ENCODE data around the gene ZBTB16. TPM values are rescaled to one million over a fixed set of nuclear protein-coding genes. Genes with fewer than 3 reads are reported as not detected.

ZBTB16 gene
- polyA plus RNA-seq, 1 donor (not counting 4 experiments of a cell fraction or from before 2014, with no cell fraction given), result 0.18 TPM

DNA sequence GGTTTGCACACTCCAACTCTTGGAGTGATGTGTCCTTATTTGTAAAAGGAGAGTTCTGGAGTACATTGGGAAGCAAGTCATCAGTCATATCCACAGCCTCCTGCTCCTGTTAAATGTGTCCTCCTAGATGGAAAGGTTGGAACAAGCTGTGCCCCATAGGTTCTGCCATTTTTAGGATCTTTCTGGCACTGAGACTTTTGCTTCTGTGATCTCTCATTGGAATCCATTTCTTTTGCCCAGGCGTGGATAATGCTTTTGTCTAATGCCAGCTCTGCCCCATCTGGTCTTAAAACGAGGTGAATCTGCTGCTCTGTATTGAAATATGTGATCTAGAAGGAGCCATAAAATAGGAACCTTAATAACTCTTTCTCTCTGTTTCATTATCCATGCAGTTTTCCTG lies 66.4 kb downstream of the ZBTB16 start:
- Histone ChIP-seq H3K9me3 (ENCODE audit: control insufficient read depth, low read depth, low read length) (no peaks in the 10 kb centered on the region), H2AFZ (ENCODE audit: control insufficient read depth, low read length) (no peak overlapping the region), H3K27me3 (ENCODE audit: control insufficient read depth, extremely low read depth, insufficient read depth, low read length) (peaks cover 20% of the 10 kb centered on the region), H3K36me3 (ENCODE audit: control insufficient read depth in 2 of 2, extremely low read depth in 1 of 2, insufficient read depth in 2 of 2, low read length in 2 of 2) (no peaks in the 10 kb centered on the region), H3K79me2 (ENCODE audit: control insufficient read depth, insufficient read depth, low read length) (no peaks in the 10 kb centered on the region), H3K4me3 (ENCODE audit: control insufficient read depth in 2 of 3, extremely low read depth in 1 of 3, insufficient read depth in 2 of 3, low read depth in 1 of 3, low read length in 3 of 3) (no peak overlapping the region), H3K4me1 (ENCODE audit: control insufficient read depth, extremely low read depth, insufficient read depth, low read length) (no peaks in the 10 kb centered on the region), H4K20me1 (ENCODE audit: control insufficient read depth, extremely low read depth, insufficient read depth, low read length) (no peaks in the 10 kb centered on the region), H3K27ac (ENCODE audit: control insufficient read depth, insufficient read depth, low read length) (no peak overlapping the region), H3K4me2 (ENCODE audit: control insufficient read depth, extremely low read depth, insufficient read depth, low read depth, low read length) (no peak overlapping the region), H3K9me1 (ENCODE audit: control insufficient read depth, extremely low read depth, insufficient read depth, low read length) (no peaks in the 10 kb centered on the region), H3K9ac (ENCODE audit: control insufficient read depth, extremely low read depth, insufficient read depth, low read length) (no peak overlapping the region)
- TF ChIP-seq EZH2 (IDR thresholded peaks at IDR 0.05; ENCODE audit: low read length), result no peak
- TF ChIP-seq, protein P1, sequence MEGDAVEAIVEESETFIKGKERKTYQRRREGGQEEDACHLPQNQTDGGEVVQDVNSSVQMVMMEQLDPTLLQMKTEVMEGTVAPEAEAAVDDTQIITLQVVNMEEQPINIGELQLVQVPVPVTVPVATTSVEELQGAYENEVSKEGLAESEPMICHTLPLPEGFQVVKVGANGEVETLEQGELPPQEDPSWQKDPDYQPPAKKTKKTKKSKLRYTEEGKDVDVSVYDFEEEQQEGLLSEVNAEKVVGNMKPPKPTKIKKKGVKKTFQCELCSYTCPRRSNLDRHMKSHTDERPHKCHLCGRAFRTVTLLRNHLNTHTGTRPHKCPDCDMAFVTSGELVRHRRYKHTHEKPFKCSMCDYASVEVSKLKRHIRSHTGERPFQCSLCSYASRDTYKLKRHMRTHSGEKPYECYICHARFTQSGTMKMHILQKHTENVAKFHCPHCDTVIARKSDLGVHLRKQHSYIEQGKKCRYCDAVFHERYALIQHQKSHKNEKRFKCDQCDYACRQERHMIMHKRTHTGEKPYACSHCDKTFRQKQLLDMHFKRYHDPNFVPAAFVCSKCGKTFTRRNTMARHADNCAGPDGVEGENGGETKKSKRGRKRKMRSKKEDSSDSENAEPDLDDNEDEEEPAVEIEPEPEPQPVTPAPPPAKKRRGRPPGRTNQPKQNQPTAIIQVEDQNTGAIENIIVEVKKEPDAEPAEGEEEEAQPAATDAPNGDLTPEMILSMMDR (optimal IDR thresholded peaks at IDR 0.05 in 1 of 3, IDR thresholded peaks at IDR 0.05 in 1 of 3, conservative IDR thresholded peaks at IDR 0.05 in 1 of 3; ENCODE audit: extremely low read depth in 1 of 3, insufficient read depth in 2 of 3, low read length in 3 of 3), result no peak
- DNase-seq (ENCODE audit: low read depth, low spot score) (no peak), FAIRE-seq (no peak)
- dilution Hi-C loops (cut with MboI; ENCODE audit: extremely low pct_ligation_motif_present, low sequenced_read_pairs), result no loop called here

DNA sequence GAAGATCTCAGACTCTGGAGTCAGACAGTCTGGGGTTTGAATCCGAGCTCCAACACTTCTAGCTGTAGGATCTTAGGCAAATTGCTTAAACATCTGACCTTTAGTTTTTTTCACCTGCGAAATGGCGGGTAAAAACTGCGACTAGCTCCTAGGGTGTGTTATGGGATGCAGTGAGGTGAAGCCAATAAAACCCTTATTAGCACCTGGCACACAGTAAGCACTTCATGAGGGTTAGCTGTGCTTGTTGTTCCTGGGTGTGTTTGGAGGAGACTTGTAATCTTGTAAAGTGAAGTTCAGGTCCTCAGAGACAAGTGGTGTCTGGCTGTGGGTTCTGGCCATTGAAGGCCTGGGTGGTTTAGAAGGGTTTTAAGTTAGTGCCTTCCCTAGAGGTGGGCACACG lies 68.9 kb downstream of the ZBTB16 start:
- no peaks in the 10 kb centered on the region for H3K9me3 ChIP-seq (ENCODE audit: control insufficient read depth, low read depth, low read length)
- peaks cover 27% of the 10 kb centered on the region for H3K27me3 ChIP-seq (ENCODE audit: control insufficient read depth, extremely low read depth, insufficient read depth, low read length)
- TF ChIP-seq EZH2 (IDR thresholded peaks at IDR 0.05; ENCODE audit: low read length), result no peak
- TF ChIP-seq, protein P1 (optimal IDR thresholded peaks at IDR 0.05 in 1 of 3, IDR thresholded peaks at IDR 0.05 in 1 of 3, conservative IDR thresholded peaks at IDR 0.05 in 1 of 3; ENCODE audit: extremely low read depth in 1 of 3, insufficient read depth in 2 of 3, low read length in 3 of 3), result no peak
- no peak overlapping the region for H3K4me2 ChIP-seq (ENCODE audit: control insufficient read depth, extremely low read depth, insufficient read depth, low read depth, low read length)
- FAIRE-seq (no peak), DNase-seq (ENCODE audit: low read depth, low spot score) (no peak)
- H3K9me1 ChIP-seq (ENCODE audit: control insufficient read depth, extremely low read depth, insufficient read depth, low read length), result no peaks in the 10 kb centered on the region
- no peaks in the 10 kb centered on the region for H3K79me2 ChIP-seq (ENCODE audit: control insufficient read depth, insufficient read depth, low read length)
- no peak overlapping the region for H2AFZ ChIP-seq (ENCODE audit: control insufficient read depth, low read length)
- H3K4me1 ChIP-seq (ENCODE audit: control insufficient read depth, extremely low read depth, insufficient read depth, low read length), result no peaks in the 10 kb centered on the region
- no peak overlapping the region for H3K27ac ChIP-seq (ENCODE audit: control insufficient read depth, insufficient read depth, low read length)
- H3K36me3 ChIP-seq (ENCODE audit: control insufficient read depth in 2 of 2, extremely low read depth in 1 of 2, insufficient read depth in 2 of 2, low read length in 2 of 2), result no peaks in the 10 kb centered on the region
- H3K9ac ChIP-seq (ENCODE audit: control insufficient read depth, extremely low read depth, insufficient read depth, low read length), result no peak overlapping the region
- no peaks in the 10 kb centered on the region for H4K20me1 ChIP-seq (ENCODE audit: control insufficient read depth, extremely low read depth, insufficient read depth, low read length)
- H3K4me3 ChIP-seq (ENCODE audit: control insufficient read depth in 2 of 3, extremely low read depth in 1 of 3, insufficient read depth in 2 of 3, low read depth in 1 of 3, low read length in 3 of 3), result no peak overlapping the region
- dilution Hi-C loops (cut with MboI; ENCODE audit: extremely low pct_ligation_motif_present, low sequenced_read_pairs), result no loop called here
